GM18508 (cell line): ENCODE results near the gene PLEKHO2.
"Not testable (repeated sequence)": the region's sequence is repeated elsewhere in the genome, so short reads cannot be mapped to it uniquely, and the experiment has no call there.

Source experiments
- ATAC-seq: cut with Tn5 transposase; IDR thresholded peaks from one replicate; pipeline ENCODE4 v1.9.1; 2021; ENCODE audit warnings: moderate number of reproducible peaks; ENCODE audit not compliant: insufficient read depth, unreplicated experiment

Gene PLEKHO2

DNA sequence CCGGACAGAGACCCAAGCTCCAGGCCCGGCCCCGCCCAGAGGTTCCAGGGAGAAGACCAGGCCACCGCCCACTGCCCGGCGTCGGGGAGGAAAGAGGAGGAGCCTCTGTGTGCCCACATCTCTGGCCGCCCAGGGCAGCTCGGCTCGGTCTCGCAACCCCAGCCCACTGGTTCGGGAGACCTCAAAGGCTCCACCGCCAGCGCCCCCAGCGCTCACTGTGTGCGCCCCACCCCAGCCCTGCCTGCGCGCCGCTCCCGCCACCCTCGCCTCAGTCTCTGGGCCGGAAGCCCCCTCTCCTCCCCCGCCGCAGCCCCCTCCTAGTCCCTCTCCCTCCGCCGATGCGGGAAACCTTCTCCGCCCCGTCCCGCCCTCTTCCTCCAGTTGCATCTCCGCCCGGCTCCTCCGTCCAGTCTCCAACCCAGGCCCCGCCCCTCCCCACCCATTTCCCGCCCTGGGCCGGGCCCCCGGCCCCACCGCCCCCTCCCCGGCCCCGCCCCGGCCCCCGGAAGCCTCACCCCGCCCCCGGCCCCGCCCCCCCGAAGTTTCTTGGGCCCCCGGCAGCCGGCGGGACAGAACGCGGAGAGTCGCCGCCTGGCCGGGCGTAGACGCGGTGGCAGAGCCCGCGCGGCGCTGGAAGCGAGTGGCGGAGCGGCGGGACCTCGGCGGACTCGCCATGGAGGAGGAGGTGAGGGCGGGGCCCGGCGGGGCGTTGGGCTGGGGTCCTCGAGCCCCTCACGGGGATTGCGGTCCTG is at the start of gene PLEKHO2:
PLEKHO2 (plus strand) TSS at position 572 of the 752 bp plus-strand sequence; CDS start at position 674, 102 bp downstream.
- no peak for ATAC-seq

DNA sequence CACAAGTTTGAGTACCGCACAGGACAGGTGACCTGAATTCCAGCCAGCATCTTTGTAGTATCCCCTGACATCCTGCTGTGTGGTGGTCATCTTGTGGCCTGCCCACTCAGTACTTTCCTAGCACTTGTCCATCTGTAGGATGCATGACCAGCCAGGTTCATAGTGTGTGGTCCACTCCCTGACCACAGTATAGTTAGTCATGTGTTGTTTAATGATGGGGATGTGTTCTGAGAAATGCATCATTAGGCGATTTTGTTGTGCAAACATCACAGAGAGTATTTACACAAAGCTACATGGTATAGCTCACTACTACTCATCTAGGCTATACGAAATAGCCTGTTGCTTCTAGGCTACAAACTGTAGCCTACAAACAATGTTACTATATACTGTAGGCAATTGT is 49.4 kb upstream of the PLEKHO2 start:
- ATAC-seq: no peak

- not testable (repeated sequence) for ATAC-seq
Observed at GRCh38 chr15:64795299-64795698, 46.4 kb upstream of the PLEKHO2 start.

GRCh38 chr15:64795921-64796320 is 45.8 kb upstream of the PLEKHO2 start:
- not testable (repeated sequence) for ATAC-seq

DNA sequence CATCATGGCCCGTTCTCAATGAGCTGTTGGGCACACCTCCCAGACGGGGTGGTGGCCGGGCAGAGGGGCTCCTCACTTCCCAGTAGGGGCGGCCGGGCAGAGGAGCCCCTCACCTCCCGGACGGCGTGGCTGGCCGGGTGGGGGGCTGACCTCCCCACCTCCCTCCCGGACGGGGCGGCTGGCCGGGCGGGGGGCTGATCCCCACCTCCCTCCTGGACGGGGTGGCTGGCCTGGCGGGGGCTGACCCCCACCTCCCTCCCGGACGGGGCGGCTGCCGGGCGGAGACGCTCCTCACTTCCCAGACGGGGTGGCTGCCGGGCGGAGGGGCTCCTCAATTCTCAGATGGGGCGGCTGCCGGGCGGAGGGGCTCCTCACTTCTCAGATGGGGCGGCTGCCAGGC is 42.8 kb upstream of the PLEKHO2 start:
- not testable (repeated sequence) for ATAC-seq

DNA sequence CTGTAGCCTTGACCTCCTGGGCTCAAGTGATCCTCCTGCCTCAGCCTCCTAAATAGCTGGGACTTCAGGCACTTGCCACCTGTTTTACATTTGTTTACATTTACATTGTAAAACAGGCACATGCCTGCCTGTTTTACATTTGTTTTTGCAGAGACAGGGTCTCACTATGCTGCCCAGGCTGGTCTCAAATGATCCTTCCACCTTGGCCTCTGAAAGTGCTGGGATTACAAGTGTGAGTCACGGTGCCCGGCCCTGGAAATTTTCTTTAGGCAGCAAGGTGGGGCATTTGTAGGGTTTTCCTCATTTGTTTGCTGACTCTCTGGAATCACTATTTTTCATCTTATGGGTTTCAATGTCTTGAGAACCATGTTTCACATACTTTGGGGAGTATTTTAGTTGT is 41.2 kb upstream of the PLEKHO2 start:
- no peak for ATAC-seq

GRCh38 chr15:64803526-64803925 is 38.2 kb upstream of the PLEKHO2 start:
- no peak for ATAC-seq

DNA sequence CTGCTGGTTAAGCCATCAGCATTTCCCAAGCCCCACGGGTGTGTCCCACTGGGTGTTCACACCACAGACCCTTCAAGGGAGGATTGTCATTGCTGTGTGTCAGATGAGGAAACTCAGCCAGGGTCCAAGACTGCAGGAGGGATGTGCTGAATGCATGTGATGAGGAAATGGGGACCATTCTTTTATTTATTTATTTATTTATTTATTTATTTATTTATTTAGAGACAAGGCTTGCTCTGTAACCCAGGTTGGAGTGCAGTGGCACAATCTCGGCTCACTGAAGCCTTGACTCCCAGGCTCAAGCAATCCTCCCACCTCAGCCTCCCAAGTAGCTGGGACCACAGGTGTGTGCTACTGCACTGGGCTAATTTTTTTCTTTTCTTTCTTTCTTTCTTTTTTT is 37.1 kb upstream of the PLEKHO2 start:
- no peak for ATAC-seq

DNA sequence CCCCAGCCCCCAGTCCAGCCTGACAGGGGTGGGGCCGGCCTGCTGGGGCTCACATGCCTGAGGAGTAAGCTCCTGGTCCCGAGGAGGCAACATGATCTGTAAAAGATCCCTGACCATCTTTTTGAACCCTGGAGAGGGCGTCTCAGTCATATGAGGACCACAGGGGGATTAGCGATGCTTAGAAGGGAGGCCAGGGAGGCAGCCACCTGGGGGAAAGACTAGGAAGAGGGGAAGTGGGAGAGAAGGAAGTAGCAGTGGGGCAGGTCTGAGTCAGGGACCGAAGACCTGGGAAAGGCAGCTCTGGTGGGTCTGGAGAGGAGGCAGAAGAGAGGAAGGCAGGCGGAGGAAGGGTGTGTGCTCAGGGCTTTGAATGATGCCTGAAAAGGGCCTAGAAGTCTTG is 35.2 kb upstream of the PLEKHO2 start:
- no peak for ATAC-seq

DNA sequence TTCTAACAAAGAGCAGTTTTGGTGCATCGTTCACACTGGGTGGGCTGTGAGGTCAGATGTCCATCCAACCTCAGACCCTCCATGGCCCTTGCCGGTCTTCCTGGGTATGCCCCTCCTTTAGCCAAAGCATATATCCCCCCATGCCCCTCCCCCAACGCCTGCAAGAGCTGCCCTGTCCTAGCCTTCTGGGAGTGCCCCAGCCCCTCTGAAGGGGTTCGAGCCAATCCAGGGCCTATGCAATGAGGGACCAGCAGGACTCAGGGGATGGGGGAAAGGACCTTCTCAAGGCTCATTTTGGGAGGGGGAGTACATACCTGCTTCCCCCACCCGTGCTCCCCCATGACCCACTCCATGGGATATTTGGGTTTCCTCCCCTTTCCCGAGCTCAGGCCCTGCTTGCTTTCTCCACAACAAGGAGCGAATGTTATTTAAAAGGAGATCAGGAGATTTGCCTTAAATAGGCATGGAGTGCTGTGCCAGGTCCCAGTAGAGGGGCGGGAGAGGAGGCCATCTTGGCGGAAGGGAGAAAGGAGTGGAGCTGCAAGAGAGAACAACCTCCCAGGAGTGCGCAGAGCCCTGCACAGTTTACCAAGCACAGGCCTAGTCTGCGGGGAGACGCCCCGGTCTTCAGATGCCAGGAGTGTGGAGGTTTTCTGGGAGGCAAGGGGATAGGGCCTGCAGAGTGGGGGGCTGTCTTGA is 34.5 kb upstream of the PLEKHO2 start:
- no peak for ATAC-seq

- no peak for ATAC-seq
Observed at GRCh38 chr15:64807751-64808222, 33.9 kb upstream of the PLEKHO2 start.

- ATAC-seq: no peak
Observed at GRCh38 chr15:64808785-64809453, 32.8 kb upstream of the PLEKHO2 start.

- no peak for ATAC-seq
Observed at GRCh38 chr15:64809649-64810496, 31.8 kb upstream of the PLEKHO2 start.

- no peak for ATAC-seq
Observed at GRCh38 chr15:64810497-64811326, 31.0 kb upstream of the PLEKHO2 start.

GRCh38 chr15:64813075-64813474 is 28.6 kb upstream of the PLEKHO2 start:
- ATAC-seq: no peak

- not testable (repeated sequence) for ATAC-seq
Observed at GRCh38 chr15:64814283-64814682, 27.4 kb upstream of the PLEKHO2 start.

GRCh38 chr15:64814965-64815364 is 26.8 kb upstream of the PLEKHO2 start:
- ATAC-seq: not testable (repeated sequence)

DNA sequence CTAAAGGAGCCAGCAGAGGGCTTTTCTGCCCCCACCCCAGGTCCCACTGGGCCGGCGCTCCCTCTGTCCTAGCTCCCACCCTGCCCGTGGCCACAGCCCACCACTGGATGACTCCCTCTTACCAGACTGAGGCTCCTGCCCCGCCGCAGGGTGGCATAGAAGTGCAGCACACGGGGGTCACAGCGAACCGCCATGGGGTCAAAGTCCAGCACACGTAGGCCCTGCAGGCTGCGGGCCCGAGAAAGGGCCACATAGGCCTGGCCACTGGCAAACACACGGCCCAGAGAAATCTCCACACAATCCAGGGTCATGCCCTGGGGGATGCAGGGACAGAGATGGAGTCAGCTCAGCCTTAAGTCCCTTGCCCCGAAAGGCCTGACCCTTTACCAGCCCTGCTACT is 25.3 kb upstream of the PLEKHO2 start:
- no peak for ATAC-seq

GRCh38 chr15:64824929-64825430 is 16.7 kb upstream of the PLEKHO2 start:
- no peak for ATAC-seq
